ENCODE data around the gene LRRC37B. TPM values are rescaled to one million over a fixed set of nuclear protein-coding genes. Genes with fewer than 3 reads are reported as not detected.
A peak's percentile ranks its signal among the peaks of the same experiment; 100 is the strongest.

The LRRC37B gene
- total and polyA plus RNA-seq, 2 of the 13 experiments (the other 11 are each of a cell fraction or from before 2014, with no cell fraction given) = 8.7 to 8.8 TPM

DNA sequence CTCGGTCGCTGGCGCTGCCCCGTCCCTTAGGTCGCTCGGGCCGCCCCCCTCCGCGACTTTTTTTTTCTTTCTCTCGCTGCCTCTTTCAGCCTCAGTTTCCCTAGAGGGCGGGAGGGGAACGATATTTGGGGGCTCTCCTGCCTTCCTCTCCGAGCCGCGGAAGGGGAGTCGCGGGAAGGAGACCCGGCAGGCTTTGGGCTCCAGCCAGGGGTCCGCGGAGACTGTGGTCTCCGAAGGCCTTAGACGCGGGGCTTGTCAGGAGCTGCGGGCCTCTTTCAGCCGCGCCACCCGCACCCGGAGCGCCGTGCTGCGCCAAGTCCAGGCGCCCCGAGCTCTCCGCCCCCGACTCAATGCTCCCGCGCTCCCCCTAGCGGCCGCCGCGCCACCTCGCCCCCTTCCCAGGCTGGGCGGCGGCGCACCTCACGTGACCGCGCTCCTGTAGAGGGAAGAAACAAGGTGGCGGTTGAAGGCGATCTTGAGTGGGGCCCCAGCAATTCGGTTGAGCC lies at the start of gene LRRC37B (continued):
- TF ChIP-seq, protein P1, sequence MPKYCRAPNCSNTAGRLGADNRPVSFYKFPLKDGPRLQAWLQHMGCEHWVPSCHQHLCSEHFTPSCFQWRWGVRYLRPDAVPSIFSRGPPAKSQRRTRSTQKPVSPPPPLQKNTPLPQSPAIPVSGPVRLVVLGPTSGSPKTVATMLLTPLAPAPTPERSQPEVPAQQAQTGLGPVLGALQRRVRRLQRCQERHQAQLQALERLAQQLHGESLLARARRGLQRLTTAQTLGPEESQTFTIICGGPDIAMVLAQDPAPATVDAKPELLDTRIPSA (CRISPR knock-in tag; IDR thresholded peaks at IDR 0.05; ENCODE audit: borderline replicate concordance) = no peak
- TF ChIP-seq EHMT2 (IDR thresholded peaks at IDR 0.05; ENCODE audit: borderline replicate concordance, low read depth, low read length) (no peak), ERF (CRISPR knock-in tag; IDR thresholded peaks at IDR 0.05) (no peak; the same call in 1 of the 2 replicates), NFKB2 (CRISPR knock-in tag; IDR thresholded peaks at IDR 0.05; ENCODE audit: borderline replicate concordance) (peak; percentile 41; the same call in 1 of the 2 replicates), ZNF367 (CRISPR knock-in tag; IDR thresholded peaks at IDR 0.05; ENCODE audit: borderline replicate concordance) (no peak), WIZ (CRISPR knock-in tag; IDR thresholded peaks at IDR 0.05) (no peak), RELA (CRISPR knock-in tag; IDR thresholded peaks at IDR 0.05) (no peak), SKI (IDR thresholded peaks at IDR 0.05; ENCODE audit: partially characterized antibody) (peak; percentile 42), RXRB (CRISPR knock-in tag; IDR thresholded peaks at IDR 0.05; ENCODE audit: borderline replicate concordance) (0 out of 2 replicates have a peak, but pooled peaks have one; percentile 24), HNRNPLL (IDR thresholded peaks at IDR 0.05; ENCODE audit: low read depth, low read length, poor library complexity, severe bottlenecking) (peak; percentile 52), POLR2G (IDR thresholded peaks at IDR 0.05; ENCODE audit: low read depth, low read length) (peak; percentile 52; the same call in 1 of the 2 replicates), ZNF572 (CRISPR knock-in tag; IDR thresholded peaks at IDR 0.05) (no peak), IRF2 (CRISPR knock-in tag; IDR thresholded peaks at IDR 0.05) (peak; percentile 60; the same call in 1 of the 2 replicates), PITX1 (CRISPR knock-in tag; IDR thresholded peaks at IDR 0.05) (0 out of 2 replicates have a peak, but pooled peaks have one; percentile 41), PHF8 (CRISPR knock-in tag; IDR thresholded peaks at IDR 0.05) (peak; percentile 68)
- TF ChIP-seq, protein P2, sequence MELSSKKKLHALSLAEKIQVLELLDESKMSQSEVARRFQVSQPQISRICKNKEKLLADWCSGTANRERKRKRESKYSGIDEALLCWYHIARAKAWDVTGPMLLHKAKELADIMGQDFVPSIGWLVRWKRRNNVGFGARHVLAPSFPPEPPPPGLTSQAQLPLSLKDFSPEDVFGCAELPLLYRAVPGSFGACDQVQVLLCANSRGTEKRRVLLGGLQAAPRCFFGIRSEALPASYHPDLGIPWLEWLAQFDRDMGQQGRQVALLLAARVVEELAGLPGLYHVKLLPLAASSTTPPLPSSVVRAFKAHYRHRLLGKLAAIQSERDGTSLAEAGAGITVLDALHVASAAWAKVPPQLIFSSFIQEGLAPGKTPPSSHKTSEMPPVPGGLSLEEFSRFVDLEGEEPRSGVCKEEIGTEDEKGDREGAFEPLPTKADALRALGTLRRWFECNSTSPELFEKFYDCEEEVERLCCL (CRISPR knock-in tag; IDR thresholded peaks at IDR 0.05; ENCODE audit: borderline replicate concordance) = no peak
- TF ChIP-seq, protein P3, sequence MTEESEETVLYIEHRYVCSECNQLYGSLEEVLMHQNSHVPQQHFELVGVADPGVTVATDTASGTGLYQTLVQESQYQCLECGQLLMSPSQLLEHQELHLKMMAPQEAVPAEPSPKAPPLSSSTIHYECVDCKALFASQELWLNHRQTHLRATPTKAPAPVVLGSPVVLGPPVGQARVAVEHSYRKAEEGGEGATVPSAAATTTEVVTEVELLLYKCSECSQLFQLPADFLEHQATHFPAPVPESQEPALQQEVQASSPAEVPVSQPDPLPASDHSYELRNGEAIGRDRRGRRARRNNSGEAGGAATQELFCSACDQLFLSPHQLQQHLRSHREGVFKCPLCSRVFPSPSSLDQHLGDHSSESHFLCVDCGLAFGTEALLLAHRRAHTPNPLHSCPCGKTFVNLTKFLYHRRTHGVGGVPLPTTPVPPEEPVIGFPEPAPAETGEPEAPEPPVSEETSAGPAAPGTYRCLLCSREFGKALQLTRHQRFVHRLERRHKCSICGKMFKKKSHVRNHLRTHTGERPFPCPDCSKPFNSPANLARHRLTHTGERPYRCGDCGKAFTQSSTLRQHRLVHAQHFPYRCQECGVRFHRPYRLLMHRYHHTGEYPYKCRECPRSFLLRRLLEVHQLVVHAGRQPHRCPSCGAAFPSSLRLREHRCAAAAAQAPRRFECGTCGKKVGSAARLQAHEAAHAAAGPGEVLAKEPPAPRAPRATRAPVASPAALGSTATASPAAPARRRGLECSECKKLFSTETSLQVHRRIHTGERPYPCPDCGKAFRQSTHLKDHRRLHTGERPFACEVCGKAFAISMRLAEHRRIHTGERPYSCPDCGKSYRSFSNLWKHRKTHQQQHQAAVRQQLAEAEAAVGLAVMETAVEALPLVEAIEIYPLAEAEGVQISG (CRISPR knock-in tag; IDR thresholded peaks at IDR 0.05) = peak; percentile 55; the same call in 1 of the 2 replicates
- TF ChIP-seq, protein P4, sequence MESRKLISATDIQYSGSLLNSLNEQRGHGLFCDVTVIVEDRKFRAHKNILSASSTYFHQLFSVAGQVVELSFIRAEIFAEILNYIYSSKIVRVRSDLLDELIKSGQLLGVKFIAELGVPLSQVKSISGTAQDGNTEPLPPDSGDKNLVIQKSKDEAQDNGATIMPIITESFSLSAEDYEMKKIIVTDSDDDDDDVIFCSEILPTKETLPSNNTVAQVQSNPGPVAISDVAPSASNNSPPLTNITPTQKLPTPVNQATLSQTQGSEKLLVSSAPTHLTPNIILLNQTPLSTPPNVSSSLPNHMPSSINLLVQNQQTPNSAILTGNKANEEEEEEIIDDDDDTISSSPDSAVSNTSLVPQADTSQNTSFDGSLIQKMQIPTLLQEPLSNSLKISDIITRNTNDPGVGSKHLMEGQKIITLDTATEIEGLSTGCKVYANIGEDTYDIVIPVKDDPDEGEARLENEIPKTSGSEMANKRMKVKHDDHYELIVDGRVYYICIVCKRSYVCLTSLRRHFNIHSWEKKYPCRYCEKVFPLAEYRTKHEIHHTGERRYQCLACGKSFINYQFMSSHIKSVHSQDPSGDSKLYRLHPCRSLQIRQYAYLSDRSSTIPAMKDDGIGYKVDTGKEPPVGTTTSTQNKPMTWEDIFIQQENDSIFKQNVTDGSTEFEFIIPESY (CRISPR knock-in tag; IDR thresholded peaks at IDR 0.05) = peak; percentile 66
- TF ChIP-seq, protein P5, sequence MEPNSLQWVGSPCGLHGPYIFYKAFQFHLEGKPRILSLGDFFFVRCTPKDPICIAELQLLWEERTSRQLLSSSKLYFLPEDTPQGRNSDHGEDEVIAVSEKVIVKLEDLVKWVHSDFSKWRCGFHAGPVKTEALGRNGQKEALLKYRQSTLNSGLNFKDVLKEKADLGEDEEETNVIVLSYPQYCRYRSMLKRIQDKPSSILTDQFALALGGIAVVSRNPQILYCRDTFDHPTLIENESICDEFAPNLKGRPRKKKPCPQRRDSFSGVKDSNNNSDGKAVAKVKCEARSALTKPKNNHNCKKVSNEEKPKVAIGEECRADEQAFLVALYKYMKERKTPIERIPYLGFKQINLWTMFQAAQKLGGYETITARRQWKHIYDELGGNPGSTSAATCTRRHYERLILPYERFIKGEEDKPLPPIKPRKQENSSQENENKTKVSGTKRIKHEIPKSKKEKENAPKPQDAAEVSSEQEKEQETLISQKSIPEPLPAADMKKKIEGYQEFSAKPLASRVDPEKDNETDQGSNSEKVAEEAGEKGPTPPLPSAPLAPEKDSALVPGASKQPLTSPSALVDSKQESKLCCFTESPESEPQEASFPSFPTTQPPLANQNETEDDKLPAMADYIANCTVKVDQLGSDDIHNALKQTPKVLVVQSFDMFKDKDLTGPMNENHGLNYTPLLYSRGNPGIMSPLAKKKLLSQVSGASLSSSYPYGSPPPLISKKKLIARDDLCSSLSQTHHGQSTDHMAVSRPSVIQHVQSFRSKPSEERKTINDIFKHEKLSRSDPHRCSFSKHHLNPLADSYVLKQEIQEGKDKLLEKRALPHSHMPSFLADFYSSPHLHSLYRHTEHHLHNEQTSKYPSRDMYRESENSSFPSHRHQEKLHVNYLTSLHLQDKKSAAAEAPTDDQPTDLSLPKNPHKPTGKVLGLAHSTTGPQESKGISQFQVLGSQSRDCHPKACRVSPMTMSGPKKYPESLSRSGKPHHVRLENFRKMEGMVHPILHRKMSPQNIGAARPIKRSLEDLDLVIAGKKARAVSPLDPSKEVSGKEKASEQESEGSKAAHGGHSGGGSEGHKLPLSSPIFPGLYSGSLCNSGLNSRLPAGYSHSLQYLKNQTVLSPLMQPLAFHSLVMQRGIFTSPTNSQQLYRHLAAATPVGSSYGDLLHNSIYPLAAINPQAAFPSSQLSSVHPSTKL (CRISPR knock-in tag; IDR thresholded peaks at IDR 0.05) = peak; percentile 61; the same call in 1 of the 2 replicates

All from HepG2 (cell line).